Measurements from ENCODE around the gene ACVR2B.

ACVR2B gene

DNA sequence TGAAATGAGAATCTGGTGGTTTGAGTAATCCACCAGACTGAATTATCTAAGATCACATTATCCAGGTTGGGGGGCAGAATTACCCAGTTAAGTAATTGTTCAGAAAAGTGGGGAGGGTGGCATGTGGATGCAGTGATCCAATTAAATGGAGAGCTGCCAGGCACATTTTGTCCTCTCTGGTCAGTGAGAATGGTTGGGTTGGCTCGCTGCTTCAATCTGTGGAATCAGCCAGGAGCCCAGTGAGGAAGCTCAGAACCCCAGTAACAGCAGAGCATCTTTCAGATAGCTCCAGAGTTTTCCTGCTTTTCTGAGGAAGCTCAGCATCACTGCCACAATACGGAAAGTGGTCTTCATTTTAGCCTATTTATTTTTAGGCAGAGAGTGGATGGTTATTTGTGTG, 36.1 kb downstream of the ACVR2B start:
- DNase-seq: no peak

DNA sequence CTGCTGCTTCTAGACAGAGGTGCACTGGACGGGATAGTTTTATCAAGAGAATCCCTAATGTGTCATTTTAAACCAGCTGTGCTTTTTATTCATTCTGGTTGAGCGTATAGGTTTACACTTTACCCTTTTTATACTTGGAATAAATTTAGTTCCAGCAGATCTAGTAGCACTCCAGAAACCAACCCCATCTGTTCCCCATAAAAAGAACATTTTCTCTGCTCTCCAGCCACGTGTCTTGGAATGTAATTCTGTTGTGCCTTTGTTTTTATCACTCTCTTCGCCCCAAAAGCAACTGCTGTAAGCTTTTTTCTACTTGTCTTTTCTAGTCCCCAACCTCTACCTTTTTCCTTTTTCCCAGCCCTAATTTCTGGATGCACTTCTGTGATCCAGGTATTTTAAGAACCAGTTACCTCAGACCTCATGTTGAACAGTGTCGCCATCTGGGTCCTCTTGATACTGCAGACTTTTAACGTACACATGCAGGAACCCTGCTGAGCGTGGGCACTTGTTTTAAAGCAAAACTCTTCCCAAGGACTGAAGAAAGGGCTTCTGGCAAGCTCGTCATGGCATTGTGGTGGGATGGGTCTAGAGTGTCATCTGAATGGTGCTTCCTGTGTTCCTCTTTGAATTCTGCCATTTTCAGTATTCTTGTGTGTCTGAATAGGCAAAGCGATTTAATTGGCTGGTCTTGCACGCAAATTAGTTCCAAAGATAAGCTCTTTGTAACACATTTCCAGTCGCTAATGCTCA, 36.8 kb downstream of the ACVR2B start:
- no peak for DNase-seq

DNA sequence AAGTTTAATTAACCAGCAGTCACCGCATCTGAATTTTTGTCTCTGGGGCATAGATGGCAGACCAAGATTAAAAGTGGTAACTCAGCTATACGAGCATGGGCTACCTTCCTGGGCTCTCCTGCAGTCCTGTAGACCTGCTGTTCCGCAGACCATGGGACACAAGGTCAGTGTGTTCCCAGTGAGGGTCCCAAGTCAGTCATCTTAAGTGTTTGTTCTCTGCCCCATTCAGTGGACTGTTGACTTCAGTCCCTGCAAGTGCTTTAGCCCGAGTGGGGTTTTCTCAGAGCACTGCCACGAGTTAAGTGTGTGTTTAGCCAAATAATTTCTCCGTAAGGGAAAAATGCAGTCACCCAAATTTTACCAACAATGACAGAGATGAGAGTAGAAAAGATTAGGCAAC, 37.5 kb downstream of the ACVR2B start:
- no peak for DNase-seq

DNA sequence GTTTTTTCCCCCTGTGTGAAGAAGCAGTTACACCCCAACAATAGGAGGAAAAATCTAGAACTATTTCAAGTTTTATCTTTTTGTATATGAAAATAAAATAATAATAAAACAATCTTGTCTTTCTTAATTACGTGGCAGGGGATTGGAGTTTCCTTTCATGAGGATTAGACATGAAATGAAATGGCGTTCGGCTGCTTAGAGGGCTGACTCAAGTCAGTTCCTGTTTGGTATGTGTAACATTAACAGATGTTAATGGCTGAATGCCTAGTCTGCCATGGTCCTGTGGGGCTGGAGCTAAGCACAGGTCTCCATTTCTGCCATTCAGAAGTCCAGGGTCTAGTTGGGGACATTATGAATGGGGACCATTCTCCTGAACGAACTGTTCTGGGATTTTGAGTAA, 39.3 kb downstream of the ACVR2B start:
- DNase-seq: no peak

DNA sequence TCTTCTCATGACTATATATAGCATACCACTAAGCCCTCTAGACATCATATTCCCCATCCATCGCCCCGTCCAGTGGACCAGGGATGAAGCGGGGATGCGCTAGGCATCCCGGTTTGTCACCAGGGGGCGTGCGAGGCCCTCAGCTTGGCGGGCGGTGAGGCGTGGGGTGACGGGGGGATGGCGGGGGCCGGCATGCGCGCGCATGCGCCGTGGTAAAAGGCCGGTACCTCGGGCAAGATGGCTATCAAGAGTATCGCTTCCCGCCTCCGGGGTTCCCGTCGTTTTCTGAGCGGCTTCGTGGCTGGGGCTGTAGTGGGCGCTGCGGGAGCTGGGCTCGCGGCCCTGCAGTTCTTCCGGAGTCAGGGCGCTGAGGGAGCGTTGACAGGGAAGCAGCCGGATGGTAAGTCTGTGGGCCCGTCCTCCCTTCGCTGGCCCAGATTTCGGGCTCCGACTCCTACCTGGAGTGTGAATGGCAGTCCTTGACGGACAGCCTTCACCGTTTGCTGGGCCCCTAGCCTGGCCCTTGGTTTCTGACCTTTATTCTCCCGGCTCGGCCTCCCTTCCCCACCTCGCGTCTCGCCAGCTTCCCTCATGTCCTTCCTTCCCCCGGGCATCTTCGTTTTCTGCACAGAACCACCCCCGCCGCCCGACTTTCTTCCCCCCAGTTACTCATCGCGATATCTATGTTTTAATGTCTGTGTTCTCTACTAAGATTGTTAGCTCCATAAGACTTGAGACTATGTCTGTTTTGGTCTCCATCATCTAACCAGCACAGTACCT, 42.6 kb downstream of the ACVR2B start, which contains the start of gene EXOG:
Gene EXOG (plus strand): TSS at position 210 of the 780 bp plus-strand sequence. CDS start 28 bp downstream, at position 238.
- peak; percentile 97 for DNase-seq

DNA sequence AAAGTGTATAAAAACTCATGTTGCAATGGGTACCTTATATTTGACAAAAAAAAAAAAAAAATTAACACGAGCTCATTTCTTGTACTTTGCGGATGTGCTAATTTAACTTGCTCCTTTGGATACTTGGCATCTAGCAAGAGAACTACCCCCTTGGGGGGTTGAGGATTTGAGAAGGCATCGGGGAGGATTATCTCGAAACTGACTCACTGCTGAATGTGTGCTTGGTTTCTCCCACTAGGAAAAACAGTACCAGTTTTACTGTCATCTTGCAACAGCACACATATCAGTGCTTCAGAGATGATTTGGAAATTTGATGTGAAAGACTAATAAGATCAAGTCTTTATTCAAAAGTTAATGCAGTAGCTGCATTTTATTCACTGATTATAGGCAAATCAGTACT, 43.3 kb downstream of the ACVR2B start:
- DNase-seq: no peak

DNA sequence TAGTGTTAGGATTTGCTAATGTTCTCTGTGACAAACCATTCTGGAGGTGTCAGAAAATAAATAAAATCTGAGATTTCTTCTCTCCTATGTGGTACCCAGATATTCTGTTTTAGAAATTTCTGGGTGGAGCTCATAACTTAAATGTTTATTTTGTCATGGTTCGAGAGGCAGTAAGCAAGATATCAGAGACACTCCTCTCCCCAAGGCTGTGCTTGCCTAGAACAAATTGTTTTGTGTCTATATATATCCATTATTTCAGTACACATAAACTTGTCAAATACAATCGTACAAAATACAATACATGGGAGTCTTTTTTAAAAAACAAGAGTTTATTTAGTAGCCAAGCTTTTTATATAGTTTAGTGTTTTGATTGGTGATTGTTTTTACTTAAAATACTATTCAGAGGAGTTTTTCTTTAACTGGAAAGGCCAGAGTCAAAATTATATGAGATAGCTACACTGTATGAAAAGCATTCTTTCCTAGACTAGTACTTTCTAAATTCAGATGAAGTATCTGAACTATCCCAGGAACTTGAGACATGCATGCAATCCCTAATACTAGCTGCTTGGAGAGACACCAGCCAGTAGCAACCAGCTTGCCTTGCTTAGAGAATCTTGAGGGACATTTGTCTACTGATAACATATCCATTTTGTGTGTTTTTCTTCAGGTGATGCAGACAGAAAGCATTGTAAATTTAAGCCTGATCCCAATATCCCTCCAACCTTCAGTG, 47.2 kb downstream of the ACVR2B start:
- DNase-seq: no peak

DNA sequence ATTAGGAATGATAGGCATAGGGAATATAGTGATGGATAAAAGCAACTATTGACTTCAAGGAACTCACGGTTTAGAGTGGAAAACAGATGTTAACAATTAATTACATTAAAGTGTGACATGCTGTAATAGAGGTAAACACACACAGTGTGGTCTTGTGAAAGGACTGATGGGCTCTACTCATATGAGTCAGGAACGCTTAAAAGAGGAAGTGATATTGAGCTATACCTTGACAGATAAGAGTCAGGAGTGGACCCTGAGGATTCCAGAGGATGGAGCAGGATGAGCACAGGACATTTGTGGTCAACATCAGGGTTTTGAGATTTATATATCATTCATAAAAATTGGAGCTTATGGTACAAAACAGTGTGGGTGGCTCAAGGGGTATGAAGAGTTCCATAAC, 53.4 kb downstream of the ACVR2B start:
- no peak for DNase-seq

DNA sequence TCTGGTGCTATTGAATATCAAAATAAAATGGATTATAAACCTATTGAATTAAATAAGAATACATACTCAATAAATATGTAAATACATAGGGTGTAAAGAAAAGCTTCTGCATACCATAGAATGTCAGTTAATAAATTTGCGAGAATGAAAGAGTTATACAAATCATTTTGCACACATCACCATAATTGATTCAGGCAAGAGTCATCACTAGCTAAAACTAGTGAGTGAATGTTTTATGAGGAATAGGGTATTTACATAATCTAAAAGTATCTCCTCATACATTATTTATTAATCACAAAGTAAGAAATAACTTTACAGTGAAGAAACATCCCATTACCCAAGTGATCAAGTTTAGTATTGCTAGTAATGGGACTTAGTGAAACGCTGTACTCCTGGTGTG, 56.0 kb downstream of the ACVR2B start:
- no peak for DNase-seq

DNA sequence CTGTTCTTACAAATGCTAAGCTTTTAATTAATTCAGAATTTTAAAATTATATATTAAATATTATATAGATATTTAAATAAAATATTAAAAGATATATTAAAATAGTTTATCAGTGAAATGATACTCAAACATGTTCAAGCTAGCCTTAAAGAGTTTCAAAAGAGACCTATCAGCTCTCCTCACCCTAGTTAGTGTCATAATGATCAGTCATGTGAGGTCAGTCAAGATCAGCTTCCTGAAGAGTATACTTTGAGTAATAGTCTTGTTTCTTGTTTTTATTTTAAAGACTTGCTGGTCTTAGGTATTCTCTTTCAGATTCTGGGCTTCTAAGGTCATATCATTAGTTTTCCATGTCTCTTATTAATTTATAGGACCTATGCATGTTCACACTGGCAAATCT, 56.9 kb downstream of the ACVR2B start:
- DNase-seq: no peak

DNA sequence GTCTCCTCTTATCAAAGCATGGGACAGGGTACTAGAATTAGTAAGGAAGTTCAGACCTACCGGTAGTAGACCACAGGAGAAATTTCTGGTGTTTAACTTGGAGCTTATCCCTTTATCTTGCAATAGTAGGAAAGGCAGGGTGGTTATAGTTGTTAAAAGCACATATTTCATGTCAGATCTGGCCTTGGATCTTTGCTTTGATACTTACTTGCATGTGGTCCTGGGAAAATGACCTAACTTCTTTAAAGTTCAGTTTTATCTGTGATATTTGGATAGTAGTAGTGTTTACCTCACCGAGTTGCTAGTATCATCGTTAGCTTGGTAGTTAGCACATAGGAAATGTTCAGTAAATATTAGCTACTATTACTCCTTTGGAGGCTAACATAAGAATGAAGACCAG, 57.9 kb downstream of the ACVR2B start:
- DNase-seq: no peak

DNA sequence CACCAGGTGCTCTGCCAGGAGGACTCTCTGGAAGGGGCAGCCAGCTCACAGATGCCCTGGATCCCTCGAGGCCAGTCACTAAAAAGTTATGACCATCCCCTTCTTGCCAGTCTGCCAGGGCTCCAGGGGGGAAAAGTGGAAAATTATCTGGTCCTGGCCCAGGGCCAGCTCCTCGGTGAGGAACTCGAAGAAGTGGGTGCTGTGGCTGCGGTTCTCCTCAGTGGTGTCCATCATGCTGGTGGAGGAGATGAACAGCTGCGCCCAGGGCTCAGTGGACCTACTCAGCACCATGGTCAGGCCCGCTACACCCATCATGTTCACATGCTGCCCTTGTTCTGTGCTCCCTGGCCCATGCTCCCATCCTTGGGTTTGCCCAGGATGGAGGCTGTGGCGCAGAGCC, 61.7 kb downstream of the ACVR2B start:
- no peak for DNase-seq

DNA sequence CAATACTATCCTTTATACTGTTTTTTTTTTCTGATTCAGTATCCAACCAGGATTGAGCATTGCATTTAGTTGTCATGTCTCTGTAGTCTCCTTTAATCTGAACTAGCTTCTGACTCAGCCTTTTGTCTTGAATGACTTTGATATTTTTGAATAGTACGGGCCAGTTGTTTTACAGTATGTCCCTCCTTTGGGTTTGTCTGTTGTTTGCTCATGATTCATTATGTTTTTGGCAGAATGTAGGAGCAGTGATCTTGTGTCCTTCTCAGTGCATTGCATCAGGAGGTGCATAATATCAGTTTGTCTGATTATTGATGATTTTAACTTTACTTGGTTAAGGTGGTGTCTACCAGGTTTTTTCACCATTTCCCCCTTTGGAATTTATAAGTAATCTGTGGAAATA, 63.0 kb downstream of the ACVR2B start:
- no peak for DNase-seq

DNA sequence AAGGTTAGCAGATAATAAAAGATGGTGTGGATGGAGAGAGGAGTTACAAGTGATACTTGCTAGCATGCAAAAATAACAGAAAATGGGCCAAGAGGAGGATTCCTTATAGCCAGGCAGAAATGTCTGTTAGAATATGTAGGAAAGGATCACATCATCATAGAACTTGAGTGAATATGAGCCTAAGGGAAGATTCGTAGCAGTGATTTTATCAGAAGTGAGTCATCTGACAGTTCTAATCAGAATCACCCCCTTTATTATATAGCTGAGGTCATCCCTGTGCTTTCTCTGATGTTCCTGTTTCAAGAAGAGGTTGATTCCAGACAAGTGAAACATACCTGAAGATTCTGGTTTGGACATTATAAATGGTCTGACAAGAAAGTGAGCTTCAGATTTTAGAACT, 65.3 kb downstream of the ACVR2B start:
- DNase-seq: no peak

DNA sequence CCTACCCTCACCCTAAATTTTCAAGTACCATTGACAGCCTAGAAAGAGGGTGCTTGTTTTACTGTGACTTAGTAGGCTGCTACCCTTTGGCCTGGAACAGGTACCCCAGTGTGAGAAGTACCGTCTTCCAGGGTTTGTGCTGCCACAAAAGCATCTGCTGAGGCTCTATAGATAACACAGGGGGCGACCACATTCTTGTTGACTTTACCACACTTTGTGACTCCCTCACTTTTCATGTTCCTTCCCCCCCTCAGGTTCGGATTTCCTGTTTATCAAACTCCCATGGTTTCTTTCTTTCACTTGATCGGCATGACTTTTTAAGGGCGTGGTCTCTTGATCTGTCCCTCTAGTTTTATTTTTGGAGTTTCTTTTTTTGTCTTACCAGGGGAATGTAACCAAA, 66.0 kb downstream of the ACVR2B start:
- no peak for DNase-seq

DNA sequence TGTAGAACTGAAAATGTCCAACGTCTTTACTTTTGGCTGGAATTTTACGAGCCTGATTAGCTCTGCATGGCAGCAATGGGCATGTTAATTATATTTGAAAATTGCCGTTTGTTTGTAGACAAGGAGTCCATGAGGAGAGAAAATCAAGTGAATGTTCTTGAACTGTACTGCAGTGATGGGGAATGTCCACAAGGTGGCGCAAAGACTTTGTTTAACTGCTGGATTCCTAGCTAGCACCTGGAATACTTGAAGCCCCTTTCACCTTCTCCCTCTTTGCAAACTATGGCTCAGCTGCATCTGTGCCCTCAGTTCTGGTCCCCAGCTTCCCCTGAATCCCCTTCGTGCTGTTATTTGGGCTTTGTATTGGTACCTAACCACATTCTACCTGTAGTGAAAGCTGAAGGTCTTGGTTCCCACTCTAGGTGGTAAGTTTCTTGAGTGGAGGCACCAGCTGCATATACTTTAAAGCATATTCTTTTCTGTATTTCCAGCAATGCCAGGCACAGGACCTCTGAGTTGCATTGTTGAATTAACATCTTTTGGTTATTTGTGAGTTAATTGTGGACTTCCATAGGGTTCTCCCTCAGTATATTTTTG, 67.8 kb downstream of the ACVR2B start:
- peak; percentile 64 for DNase-seq

DNA sequence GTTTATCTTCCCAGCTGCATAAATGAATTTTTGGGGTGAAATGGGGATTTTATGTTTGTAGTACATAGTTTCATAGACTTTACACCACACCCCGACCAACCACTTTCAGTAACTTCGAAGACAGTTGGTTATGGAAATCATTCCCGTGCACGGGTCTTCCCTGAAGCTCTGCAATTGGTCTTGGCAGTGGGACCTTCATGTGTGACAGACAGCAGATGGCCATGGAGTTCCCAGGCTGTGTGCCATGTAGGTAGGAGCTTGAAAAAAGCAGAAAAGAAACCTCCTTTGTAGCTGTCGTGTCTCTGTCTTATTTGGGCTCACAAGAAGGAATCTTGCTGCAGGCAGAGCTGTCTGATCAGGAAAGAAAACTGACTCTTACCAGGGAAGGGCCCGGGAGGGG, 68.3 kb downstream of the ACVR2B start:
- DNase-seq: no peak

DNA sequence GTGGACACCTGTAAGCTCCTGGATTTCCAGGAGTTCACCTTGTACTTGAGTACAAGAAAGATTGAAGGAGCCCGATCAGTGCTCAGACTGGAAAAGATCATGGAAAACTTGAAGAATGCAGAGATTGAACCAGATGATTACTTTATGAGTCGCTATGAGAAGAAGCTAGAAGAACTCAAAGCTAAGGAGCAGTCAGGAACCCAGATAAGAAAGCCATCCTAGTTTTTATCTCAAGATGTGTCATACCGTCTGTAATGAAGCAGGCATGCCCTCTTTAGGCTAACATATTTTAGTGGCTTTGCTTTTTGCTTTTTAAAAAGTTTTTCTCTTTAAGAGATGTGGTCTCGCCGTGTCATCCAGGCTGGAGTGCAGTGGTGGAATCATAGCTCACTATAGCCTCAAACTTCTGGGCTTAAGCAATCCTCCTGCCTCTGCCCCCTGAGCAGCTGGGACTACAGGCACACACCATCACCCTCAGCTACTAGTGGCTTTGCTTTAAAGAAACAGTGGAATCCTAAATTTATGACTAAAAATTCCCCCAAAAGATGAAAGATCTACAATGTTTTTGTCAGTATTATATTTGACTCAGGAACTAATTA, 70.5 kb downstream of the ACVR2B start:
- DNase-seq: no peak

DNA sequence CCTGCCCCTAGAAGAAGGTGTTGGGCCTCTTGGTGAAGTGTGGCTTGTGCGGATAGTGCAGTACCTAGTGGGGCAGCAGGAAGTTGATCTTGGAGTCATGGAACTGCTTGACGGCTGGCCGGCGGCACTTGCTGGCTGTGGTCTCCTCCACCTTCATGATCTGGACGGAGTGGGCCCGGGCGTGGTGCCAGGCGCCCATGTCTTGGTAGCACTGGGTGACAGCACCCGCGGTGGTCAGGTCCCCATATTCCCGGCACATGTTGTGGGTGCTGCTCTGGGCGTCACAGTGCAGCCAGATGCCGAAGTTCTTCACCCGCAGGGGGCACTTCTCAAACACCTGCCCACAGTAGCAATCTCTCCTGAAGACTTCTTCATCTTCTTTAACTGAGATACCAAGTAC, 73.1 kb downstream of the ACVR2B start:
- no peak for DNase-seq

DNA sequence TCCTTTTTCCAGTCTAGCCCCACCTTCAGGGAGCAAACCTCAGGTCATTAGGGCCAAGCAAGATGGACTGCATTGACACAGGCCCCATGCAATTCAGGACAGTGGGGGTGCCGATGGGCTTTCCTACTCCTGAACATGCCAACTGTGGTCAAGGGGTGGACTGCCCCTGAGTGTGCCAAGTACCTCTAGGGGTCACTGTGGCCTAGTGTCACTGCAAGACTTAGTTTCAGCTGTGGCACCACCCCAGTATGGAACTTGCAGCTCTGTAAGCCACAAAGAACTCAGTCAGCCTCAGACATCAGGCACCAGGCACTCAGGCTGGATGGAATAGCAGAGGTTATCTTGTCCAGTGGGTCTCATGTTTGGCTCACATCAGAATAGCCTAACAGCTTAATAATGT, 74.8 kb downstream of the ACVR2B start:
- DNase-seq: no peak

DNA sequence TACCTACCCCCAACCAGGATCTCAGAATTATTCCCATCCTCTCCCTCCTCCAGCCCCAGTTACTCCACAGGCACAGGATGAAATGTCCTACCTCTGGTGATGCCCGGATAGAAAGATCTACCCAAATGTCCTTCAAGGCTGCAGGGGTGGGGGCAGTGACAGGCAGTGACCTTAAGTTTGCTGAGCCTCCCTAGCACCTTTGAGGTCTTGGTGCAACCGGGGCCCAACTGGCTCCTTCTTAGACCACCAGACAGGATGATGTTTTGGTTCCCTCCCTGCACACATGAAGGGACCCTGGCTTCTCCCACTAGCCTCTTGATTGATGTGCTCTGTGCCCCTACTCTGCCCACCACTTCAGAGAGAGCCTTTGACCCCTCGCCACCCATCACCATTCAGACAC, 78.8 kb downstream of the ACVR2B start:
- DNase-seq: no peak

DNA sequence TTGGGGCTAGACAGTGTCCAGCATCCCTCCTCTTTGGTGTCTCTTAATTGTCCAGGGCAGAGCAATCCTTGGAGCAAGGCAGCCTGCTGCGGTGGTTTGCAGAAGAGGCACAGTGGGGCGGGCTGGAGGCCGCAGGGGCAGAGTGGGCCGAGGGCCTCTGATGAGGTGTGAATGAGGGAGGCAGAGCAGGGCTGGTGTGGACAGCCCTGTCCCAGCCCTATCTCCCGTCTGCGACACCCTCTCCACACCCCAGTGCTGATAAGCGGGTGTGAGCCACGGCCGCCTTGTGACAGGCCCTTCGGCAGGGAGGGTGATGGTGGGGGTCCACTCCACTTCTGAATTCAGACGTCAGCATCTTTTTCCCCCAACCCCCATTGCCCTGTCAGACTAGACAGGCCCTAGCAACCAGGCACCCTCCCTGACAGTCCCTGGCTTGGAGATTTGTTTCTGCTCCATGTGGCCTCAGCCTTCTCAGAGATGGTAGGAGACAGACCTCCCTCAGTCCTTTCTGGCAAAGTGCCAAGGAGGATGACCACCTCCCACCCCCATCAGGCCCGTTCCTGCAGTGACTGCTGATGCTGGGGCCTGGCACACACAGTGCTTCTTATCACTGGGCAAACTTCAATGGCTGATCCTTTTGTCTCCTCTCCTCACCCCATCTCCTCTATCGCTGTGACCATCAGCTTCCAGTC, 79.7 kb downstream of the ACVR2B start:
- no peak for DNase-seq

Data from right hindlimb (tissue), 1 donor.